K562 (cell line): ENCODE results near the gene INHA. TPM values are rescaled to one million over a fixed set of nuclear protein-coding genes. Genes with fewer than 3 reads are reported as not detected.

Source experiments
- HNRNPK ChIP-seq: fragments of 200-400 bp; formaldehyde crosslinking; IDR thresholded peaks from one replicate; pipeline ENCODE4 v1.6.1; 2018; ENCODE audit warnings: mild to moderate bottlenecking, low read depth, low read length; ENCODE audit not compliant: poor library complexity, severe bottlenecking
- MEF2A ChIP-seq: IDR thresholded peaks from 2 replicates; pipeline ENCODE4 v1.6.1; 2011; ENCODE audit warnings: low read depth, mild to moderate bottlenecking, low read length, moderate library complexity; ENCODE audit not compliant: control insufficient read depth
- POLR2AphosphoS5 ChIP-seq: IDR thresholded peaks from 2 replicates; pipeline ENCODE4 v1.6.1; 2011; ENCODE audit warnings: mild to moderate bottlenecking, low read depth, low read length, moderate library complexity; ENCODE audit not compliant: control insufficient read depth, insufficient read depth
- RCOR1 ChIP-seq, 2 experiments: IDR thresholded peaks; 2 replicates each; pipeline ENCODE4 v1.6.1; 2012; ENCODE audit warnings: low read depth in 2 of 2, low read length in 2 of 2, borderline replicate concordance in 1 of 2, improper control_type of control experiment in 1 of 2
- SMARCA4 ChIP-seq: fragments of 450-650 bp; IDR thresholded peaks from 2 replicates; pipeline ENCODE4 v1.6.1; 2016
- SRSF1 ChIP-seq: fragments of 200-400 bp; formaldehyde crosslinking; IDR thresholded peaks from 2 replicates; pipeline ENCODE4 v1.6.1; 2017; ENCODE audit warnings: mild to moderate bottlenecking, low read depth, low read length, moderate library complexity
- TRIM25 ChIP-seq: fragments of 450-650 bp; IDR thresholded peaks from 2 replicates; pipeline ENCODE4 v1.7.0; 2016; ENCODE audit warnings: borderline replicate concordance
- ZBTB40 ChIP-seq, 2 experiments: fragments of 450-650 bp in 1 of 2; sonication (generic) in 1 of 2; formaldehyde crosslinking in 1 of 2; IDR thresholded peaks; 2 replicates each; pipeline versions ENCODE4 v1.7.1 to v1.9.0; 2016 to 2022; ENCODE audit warnings: inconsistent platforms in 1 of 2, mild to moderate bottlenecking in 1 of 2, missing genetic modification reagents in 1 of 2
- ZNF184 ChIP-seq: sonication (generic); formaldehyde crosslinking; IDR thresholded peaks from 2 replicates; pipeline ENCODE4 v1.5.0; 2020; ENCODE audit warnings: missing genetic modification reagents
- ZNF717 ChIP-seq: fragments of 250-450 bp; sonication (Bioruptor Pico); IDR thresholded peaks from 2 replicates; pipeline ENCODE4 v1.5.0; 2021
- polyA plus RNA-seq, 8 experiments: library from polyadenylated mRNA; depleted of rRNA in 4 of 8; stranded (reverse) in 5 of 8; unstranded in 3 of 8; fragments of >200 nt; fragmentation: Nextera tagmentation in 2 of 8; fragmentation: Illumina TruSeq in 1 of 8; extraction: Ambion mirVana in 2 of 8; extraction: Trizol in 1 of 8; gene quantifications; 2 replicates each; pipeline versions ENCODE4 v1.2.1 to v1.2.3, GENCODE V29; 2011 to 2014; ENCODE audit warnings: inconsistent platforms in 1 of 8, missing spikeins in 1 of 8
- total RNA-seq, 7 experiments: library from RNA; depleted of rRNA in 6 of 7; stranded (reverse); fragments of >200 nt in 6 of 7; fragmentation: Illumina TruSeq in 2 of 7; extraction: Trizol in 2 of 7; gene quantifications; 2 replicates each; pipeline versions ENCODE4 v1.2.1 to v1.2.3, GENCODE V29; 2011 to 2021; ENCODE audit warnings: low replicate concordance in 1 of 7
- TF ChIP-seq, protein P1 (sequence below), 3 experiments: IDR thresholded peaks in 2 of 3; conservative IDR thresholded peaks in 1 of 3; 2 replicates each; pipeline ENCODE4 v1.5.1; 2011 to 2012; ENCODE audit warnings: low read length in 3 of 3, mild to moderate bottlenecking in 3 of 3, control low read depth in 2 of 3, improper control_type of control experiment in 1 of 3, inconsistent platforms in 1 of 3, low read depth in 1 of 3, mixed read lengths in 1 of 3, moderate library complexity in 1 of 3; ENCODE audit not compliant: insufficient read depth in 2 of 3
- TF ChIP-seq, protein P2 (sequence below): IDR thresholded peaks from 2 replicates; pipeline ENCODE4 v1.6.1; 2011; ENCODE audit warnings: borderline replicate concordance, low read depth, mild to moderate bottlenecking, moderate library complexity, low read length; ENCODE audit not compliant: insufficient read depth, poor library complexity, severe bottlenecking

INHA gene
- total and polyA plus RNA-seq, 9 of the 15 experiments (the other 6 are each of a cell fraction or from before 2014, with no cell fraction given), result 0.07 to 1.9 (median 0.40) TPM

DNA sequence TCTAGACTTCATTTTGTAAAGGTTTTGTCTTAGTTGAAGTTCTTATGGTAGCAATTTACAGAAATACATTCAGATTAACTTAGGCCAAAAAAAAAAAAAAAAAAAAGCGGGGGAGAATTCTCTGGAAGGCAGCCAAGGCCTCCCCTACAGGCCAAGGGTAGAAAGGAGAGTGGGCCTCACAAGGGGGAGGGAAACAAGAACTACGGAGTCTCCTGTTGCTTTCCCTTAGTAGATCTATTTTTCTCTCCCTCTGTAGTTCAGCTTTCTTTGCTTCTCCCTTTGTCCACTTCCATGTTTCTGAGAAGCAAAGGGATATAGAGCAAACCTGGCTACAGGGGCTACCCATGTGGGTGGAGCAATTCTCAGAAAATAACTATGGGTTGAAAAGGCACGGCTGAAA, 23.1 kb downstream of the INHA start (continued):
- TF ChIP-seq, protein P1, sequence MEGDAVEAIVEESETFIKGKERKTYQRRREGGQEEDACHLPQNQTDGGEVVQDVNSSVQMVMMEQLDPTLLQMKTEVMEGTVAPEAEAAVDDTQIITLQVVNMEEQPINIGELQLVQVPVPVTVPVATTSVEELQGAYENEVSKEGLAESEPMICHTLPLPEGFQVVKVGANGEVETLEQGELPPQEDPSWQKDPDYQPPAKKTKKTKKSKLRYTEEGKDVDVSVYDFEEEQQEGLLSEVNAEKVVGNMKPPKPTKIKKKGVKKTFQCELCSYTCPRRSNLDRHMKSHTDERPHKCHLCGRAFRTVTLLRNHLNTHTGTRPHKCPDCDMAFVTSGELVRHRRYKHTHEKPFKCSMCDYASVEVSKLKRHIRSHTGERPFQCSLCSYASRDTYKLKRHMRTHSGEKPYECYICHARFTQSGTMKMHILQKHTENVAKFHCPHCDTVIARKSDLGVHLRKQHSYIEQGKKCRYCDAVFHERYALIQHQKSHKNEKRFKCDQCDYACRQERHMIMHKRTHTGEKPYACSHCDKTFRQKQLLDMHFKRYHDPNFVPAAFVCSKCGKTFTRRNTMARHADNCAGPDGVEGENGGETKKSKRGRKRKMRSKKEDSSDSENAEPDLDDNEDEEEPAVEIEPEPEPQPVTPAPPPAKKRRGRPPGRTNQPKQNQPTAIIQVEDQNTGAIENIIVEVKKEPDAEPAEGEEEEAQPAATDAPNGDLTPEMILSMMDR (IDR thresholded peaks at IDR 0.05 in 2 of 3, conservative IDR thresholded peaks at IDR 0.05 in 1 of 3; ENCODE audit: insufficient read depth in 2 of 3, low read depth in 1 of 3, low read length in 3 of 3), result peak; percentile 41 to 42 (median 42); a peak in 3 of 6 replicates
- no peak for TF ChIP-seq MEF2A
- TF ChIP-seq, protein P2, sequence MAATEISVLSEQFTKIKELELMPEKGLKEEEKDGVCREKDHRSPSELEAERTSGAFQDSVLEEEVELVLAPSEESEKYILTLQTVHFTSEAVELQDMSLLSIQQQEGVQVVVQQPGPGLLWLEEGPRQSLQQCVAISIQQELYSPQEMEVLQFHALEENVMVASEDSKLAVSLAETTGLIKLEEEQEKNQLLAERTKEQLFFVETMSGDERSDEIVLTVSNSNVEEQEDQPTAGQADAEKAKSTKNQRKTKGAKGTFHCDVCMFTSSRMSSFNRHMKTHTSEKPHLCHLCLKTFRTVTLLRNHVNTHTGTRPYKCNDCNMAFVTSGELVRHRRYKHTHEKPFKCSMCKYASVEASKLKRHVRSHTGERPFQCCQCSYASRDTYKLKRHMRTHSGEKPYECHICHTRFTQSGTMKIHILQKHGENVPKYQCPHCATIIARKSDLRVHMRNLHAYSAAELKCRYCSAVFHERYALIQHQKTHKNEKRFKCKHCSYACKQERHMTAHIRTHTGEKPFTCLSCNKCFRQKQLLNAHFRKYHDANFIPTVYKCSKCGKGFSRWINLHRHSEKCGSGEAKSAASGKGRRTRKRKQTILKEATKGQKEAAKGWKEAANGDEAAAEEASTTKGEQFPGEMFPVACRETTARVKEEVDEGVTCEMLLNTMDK, result no peak
- no peak for TF ChIP-seq SRSF1
- TF ChIP-seq SMARCA4, result no peak; the same call in 1 of the 2 replicates
- no peak for TF ChIP-seq TRIM25
- no peak for TF ChIP-seq ZBTB40 (IDR thresholded peaks at IDR 0.05)
- TF ChIP-seq ZBTB40 (CRISPR knock-in tag; IDR thresholded peaks at IDR 0.05), result no peak
- TF ChIP-seq ZNF717 (CRISPR knock-in tag), result no peak
- TF ChIP-seq HNRNPK, result no peak
- peak; percentile 53; the same call in 1 of the 2 replicates for TF ChIP-seq POLR2AphosphoS5
- TF ChIP-seq RCOR1 (IDR thresholded peaks at IDR 0.05; ENCODE audit: borderline replicate concordance in 1 of 2, low read depth in 2 of 2, low read length in 2 of 2), result no peak
- no peak for TF ChIP-seq ZNF184 (CRISPR knock-in tag)
